Activated CD4-positive, alpha-beta T cell treated with anti-CD3 and anti-CD28 coated beads for 1 hour (primary cell): ENCODE data around the gene PACS2.

Source experiments
- DNase-seq: peaks from one replicate; pipeline ENCODE4 v3.0.0-alpha.2; 2020

The PACS2 gene

DNA sequence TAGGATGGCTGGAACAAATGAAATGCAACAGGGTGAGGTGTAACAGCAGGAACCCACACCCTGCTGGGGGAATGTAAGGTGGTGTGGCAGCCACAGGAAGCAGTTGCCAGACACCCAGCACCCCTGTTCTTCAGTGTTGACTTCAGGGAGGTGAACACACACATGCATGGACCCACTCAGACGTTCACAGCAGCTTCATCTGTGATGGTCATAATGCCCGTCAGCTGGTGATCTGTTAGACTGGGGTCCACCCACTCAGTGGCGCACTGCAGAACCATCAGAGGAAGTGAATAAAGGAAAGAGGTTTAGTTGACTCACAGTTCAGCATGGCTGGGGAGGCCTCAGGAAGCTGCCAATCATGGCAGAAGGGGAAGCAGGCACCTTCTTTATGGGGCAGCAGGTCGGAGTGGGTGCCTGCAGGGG is 61.1 kb downstream of the PACS2 start:
- no peak for DNase-seq

DNA sequence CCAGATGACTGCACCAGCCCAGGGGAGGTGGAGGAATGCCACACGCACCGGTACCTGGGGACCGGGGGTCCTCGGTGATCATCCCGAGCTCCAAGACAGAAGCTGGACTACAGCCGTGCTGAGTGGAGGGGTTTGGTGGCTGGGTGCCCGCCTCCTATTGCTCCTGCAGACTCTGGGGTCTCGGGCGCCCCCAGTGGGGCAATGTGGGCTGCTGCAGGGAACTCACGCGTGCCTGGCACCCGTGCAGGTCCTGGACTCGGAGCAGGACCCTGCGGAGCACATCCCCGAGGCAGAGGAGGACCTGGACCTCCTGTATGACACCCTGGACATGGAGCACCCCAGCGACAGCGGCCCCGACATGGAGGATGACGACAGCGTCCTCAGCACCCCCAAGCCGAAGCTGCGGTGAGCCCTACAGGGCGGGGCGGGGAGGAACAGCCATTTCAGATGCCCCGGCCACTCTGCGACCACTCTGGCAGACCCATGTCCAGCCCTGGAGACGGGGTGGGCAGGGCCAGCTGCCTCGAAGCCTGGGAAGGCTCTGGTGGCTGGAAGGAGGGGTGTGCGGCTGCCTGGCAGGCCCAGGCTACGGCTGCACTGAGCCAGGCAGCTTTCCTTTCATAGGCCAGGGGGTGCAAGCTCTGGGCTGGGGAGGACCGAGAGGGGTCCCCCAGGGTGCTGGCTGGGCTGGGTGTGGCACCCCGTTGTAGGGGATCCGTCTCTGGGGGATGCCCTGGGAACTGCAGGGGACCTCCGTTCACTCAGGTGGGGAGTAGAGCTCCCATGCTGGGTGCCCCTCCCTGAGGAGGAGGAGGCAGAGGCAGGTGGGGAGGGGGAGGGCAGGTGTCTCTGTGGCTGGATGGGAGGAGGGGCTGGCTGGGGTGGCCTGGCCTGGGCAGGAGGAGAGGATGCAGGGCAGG is 62.2 kb downstream of the PACS2 start:
- no peak for DNase-seq

DNA sequence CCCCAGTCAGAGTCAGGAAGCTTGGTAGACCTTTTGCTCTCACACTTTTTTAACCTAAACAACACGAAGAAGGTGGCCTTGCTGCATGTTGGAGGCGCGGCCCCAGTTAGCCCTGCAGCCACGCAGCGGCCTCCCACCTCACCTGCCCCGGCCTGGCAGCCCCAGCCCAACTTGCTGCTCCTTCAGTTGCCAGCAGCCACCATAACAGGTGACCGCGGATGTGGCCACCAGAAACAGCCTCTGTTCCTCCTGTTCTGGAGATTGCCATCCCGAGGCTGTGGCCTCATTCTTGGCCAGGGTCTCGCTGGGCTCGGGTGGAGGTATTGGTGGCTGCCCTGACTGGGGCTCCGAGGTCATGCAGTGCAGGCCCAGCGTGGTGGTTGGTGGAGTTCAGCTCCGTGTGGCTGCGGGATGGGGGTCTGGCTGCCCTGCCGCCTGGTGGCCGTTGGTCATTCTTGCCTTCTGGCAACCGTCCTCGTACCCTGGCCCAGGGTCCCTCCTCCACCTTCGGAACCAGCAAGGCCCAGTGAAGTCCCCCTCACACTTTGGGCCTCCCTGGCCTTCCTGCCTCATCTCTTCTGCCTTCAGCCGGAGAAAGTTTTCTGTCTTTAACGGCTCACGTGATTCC is 63.1 kb downstream of the PACS2 start:
- DNase-seq, result no peak

DNA sequence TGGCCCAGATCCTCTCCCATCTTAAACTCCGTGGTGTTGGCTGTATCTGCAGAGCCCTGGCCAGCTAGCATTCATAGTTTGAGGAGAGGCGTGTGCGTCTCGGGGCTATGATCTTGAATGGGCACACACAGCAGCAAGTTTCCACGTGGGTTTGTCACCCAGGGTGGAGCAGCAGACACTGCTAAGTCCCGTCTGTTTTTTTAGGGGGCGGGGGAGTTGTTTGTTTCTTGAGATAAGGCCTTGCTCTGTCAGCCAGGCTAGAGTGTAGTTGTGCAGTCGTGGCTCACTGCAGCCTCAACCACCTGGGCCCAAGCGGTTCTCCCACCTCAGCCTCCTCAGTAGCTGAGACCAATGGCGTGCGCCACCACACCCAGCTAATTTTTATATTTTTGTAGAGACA is 63.7 kb downstream of the PACS2 start:
- DNase-seq, result no peak

DNA sequence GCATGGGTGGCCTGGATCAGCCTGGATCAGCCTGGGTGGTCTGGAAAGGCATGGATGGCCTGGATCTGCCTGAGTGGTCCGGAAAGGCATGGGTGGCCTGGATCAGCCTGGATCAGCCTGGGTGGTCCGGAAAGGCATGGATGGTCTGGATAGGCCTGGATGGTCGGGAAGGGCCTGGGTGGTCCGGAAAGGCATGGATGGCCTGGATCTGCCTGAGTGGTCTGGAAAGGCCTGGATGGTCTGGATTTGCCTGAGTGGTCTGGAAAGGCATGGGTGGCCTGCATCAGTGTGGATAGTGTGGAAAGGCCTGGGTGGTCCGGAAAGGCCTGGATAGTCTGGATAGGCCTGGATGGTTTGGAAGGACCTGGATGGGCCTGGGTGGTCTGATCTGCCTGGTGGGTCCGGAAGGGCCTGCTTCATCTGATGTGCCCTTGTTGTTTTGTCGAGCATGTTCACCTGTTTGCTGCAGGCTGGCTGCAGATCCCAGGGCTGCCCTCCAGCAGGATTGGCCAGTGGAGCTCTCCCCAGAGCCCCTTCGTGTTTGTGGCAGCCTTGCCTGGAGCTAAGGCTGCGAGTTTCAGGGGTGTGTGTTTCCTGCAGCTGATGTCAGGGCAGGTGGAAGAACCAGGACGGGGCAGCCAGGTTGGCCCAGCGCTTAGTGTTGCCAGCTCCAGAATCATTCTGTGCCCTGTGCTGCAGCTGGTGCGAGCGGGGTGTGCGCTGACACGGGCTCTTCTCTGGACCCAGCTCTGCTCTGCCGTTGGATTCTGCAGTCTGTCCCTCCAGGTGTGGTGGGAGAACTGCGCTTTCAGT is 64.5 kb downstream of the PACS2 start:
- DNase-seq, result no peak

DNA sequence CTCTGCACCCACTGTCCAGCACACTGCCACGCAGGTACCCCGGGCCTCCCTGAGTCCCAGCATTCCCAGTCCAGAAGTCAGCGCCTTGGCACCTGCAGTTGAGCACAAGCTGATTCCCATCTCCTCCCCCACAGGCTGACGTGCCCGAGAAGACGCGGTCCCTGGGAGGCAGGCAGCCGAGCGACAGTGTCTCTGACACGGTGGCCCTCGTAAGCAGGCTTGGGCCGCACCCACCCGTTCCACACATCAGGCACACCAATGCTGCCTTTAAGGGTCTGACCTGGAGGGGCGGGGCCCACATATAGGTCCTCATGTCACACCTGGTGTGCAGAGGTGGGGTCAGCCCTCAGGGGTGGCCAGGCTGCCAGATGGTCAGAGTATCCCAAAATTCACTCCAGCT is 65.4 kb downstream of the PACS2 start:
- DNase-seq, result no peak

DNA sequence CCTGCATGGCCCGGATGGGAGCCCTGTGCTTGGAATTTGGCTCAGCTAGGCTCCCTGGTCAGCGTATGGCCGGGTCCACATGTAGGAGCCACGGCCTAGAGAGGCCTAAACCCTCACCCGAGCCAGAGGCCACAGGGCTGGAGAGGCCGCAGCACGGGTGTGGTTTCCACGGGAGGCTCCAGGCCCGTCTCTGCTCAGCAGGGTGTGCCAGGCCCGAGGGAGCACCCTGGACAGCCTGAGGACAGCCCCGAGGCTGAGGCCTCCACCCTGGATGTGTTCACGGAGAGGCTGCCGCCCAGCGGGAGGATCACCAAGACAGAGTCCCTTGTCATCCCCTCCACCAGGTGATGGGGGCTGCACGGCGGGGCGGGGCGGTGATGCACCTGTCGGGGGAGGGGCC is 66.2 kb downstream of the PACS2 start:
- no peak for DNase-seq

DNA sequence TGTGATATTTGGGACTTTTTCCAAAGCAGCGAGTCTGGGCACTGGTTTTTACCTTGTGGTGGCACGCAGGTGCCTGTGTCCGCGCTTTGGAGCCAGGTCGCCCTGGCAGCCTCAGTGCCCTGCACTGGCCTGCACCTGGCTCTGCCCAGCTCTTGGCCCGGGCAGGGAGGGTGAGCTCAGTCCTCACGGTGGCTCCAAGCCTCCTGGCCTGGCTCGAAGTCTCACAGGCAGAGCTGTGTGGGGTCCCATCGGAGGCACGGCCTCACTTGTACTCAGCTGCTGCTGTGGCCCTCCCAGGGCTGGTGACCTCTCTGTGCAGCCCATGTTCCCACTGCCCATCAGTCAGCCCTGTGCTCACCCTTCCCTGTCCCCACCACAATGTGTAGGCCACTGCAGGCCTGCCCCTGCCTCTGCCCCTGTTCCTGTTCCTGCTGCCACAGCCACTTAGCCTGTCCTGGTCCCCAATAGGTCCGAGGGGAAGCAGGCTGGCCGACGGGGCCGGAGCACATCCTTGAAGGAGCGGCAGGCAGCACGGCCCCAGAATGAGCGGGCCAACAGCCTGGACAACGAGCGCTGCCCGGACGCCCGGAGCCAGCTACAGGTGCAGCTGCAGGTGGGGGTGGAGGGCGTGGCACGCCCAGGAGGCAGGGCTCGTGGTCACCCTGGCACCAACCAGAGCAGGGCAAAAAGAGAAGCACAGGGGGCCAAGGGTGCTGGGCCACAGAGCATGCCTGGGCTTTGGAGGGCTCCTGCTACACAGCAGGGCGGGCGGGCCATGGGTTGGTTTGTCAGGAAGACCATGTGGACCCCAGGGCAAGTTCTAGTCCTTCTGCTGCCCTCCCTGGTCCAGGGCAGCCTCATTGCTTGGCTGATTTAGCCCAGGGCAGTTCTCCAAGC is 67.1 kb downstream of the PACS2 start:
- DNase-seq, result no peak

DNA sequence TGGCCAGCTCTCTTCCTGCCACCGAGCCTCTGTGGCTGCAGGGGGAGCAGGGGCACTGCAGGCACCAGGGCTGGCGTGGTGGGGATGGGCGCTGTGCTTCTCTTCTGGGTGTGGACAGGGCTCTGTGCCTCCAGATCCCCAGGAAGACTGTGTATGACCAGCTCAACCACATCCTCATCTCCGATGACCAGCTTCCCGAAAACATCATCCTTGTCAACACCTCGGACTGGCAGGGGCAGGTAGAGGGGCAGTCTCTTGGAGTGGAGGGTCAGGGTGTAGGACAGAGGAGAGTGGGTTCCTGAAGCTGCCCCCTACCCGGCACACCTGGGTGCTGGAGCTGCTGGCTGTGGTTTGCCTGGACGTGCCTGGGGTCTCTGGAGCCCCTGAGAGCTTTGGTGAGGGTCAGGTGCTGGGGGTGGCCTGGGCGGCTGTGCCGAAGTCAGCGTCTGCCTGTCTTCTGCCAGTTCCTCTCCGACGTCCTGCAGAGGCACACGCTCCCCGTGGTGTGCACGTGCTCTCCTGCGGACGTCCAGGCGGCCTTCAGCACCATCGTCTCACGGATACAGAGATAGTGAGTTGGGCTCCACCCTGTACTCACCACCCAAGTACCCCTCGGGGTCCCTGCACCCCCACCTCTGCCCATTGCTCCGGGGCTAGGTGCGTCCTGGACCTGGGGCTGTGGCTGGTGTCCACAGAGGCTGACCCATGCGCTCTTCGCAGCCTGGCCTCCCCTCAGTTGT is 68.0 kb downstream of the PACS2 start:
- DNase-seq, result no peak

DNA sequence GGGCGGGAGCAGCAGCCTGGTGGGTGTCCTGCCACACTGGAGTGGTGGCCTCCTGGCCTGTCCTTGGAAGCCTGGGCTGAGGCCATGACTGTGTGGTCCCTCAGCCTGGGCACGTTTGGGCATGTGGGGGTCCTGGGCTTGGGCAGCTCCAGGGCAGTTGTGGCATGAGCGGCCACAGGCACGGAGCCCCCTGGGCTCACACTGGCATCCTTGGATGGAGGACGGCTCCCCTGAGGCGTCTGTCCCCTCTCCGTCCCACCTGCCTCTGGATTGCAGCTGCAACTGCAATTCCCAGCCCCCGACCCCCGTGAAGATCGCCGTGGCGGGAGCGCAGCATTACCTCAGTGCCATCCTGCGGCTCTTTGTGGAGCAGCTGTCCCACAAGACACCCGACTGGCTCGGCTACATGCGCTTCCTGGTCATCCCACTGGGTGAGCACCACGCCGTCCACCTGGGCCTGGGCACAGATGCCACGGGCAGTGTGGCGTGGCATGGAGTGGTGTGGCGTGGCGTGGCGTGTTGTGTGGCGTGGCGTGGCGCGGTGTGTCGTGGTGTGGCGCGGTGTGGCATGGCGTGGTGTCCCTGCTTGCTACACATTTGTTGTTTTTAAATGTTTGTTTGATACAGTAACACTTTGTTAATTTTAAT is 68.7 kb downstream of the PACS2 start:
- no peak for DNase-seq

DNA sequence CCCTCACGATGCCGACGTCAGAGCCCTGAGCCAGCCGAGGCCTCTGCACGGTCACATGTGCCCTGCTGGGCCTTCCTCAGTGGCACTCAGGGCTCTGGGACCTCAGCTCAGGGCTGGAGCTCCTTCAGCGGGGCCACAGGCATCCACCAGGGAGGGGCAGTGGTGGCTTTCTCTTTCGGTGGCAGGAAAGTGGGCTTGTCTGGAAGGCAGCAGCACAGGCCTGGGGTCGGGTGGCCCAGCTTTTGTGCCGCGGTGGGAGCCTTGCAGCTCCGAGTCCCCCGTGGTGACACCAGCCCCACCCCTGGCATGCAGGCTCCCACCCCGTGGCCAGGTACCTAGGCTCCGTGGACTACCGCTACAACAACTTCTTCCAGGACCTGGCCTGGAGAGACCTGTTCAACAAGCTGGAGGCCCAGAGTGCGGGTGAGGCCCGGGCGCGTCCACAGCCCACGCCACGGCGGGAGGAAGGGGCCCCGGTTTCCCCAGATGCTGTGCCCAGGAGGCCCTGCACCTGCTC is 69.6 kb downstream of the PACS2 start:
- DNase-seq, result no peak

DNA sequence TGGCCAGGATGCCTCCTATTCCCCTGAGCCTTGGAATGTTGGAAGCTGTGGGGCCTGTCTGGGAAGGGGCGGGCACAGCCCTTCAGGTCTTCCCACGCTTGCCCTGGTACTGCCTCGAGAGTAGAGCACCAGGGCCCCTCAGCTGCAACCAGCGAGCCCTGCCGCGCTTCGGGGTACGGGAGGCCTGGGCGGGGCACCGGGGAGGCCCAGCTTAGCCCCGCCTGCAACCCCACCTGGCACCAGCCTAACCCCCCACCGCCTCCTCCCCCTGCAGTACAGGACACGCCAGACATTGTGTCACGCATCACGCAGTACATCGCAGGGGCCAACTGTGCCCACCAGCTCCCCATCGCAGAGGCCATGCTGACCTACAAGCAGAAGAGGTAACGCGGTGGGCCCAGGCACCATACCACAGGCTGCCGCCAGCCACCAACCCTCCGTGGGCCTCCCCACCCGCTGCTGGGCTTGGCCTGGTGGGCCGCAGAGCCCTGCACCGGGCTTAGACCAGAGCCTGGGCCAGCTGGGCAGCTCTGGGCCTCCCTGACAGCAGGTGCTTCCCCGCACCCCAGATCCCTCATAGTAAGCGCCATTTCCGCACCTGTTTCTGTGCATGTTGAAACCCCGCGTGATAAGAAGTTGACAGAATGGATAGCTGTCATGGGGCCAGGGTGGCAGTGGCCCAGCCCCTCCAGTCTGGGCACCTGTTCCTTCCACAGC is 70.2 kb downstream of the PACS2 start:
- no peak for DNase-seq

DNA sequence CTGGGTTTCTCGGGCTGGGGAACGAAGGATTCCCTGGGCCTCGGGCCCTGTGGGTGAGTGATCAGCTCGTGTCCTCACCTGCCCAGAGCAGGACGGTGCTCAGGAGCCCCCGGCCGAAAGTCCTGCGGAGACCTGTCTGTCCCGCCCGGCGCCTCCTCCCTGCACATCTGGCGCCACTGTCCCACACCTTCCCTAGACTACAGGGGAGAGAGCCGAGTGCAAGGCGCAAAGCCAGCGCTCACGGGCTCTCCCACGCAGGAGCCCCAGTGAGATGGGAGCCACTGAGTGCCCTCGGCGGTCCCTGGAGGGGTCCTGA is 70.7 kb downstream of the PACS2 start:
- no peak for DNase-seq

DNA sequence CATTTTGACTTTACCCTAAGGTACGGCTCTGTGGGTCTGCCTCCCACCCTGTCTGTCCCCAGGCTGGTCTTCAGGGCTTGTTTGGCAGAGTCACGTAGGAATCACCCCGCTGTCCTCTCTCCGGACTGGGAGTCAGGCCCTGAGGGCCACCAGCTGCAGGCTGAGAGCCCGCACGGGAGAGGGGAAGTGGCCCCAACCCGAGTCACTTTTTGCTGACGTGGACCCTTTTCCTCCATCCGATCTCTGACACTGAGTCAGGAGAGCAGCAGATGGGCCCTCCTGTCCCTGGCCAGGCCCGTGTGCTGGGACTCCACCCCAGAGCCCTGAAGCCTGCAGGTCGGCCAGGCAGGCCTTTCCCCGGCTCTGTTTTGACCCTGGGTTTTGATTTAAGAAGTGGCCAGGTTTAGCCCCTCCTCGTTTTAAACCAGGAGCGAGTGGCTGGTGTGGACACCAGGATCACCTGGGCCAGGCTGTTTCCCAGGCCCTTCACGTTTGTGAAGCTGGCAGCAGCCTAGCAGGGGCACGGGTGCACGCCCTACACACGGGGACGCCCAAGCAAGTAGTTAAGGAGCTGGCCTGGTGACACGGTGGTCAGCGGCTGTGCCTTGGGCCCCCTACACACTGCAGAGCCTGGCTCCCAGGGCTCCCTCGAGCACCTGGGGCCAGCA is 71.3 kb downstream of the PACS2 start:
- no peak for DNase-seq

DNA sequence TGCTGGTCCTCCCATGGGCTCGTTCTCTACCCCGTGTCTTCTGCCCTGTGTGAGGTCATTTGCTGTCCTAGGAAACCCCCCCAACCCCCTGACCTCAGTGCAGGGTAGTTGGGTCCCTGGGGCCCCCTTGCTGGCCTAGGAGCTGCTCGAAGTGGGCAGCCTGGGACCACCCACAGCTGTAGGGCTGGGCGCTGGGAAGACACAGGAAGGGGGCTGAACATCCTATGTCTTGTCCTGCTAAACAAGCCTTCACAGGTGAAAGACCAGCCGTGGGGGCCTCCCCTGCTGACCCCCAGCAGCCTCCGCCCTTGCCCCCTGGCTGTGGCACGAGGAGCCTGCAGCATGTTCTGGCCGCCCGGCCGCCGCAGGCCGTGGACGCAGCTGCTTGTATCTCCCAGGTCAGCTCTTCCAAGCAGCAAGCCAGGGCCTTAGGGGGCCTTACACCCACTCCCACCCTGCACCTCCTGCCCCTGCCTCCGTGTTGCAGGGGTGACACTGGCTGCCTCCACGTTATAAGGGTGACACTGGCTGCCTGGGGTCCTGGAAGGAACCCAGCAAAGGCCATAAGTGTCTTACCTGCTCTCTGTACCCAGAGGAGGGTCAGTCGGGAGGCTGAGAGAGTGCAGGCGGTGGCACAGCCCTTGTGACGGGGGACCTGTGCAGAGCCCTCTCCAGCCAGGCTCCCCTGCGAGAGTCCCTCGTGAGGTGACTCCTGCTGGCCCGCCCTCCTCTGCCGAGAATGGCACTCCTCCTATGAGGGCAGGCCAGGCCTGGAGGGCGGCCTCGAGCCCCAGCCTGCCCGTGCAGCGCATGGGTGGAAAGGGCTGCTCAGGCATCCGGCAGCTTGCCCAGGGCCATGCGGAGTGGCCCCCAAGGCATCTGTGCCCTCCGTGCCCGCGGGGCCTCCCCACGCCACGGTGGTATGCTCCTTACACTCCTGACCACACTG is 72.3 kb downstream of the PACS2 start:
- DNase-seq, result no peak

DNA sequence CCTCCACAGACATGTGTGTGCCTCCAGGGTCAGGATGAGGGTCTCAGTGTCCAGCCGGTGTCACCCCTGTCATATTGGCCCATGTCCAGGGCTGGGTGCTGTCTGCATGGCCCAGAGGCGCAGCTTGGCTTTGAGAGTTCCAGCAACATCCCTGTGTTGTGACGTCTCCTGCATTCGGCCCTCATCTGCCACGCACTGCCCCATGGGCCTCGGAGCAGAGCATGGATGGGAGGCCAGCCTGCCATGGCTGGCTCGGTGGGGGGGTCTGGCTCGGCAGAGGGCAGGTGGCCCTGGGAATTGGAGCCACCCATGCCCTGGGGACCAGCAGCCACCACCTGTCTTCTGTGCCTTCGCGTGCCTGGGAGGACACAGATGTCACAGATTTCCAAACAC is 73.0 kb downstream of the PACS2 start:
- no peak for DNase-seq

DNA sequence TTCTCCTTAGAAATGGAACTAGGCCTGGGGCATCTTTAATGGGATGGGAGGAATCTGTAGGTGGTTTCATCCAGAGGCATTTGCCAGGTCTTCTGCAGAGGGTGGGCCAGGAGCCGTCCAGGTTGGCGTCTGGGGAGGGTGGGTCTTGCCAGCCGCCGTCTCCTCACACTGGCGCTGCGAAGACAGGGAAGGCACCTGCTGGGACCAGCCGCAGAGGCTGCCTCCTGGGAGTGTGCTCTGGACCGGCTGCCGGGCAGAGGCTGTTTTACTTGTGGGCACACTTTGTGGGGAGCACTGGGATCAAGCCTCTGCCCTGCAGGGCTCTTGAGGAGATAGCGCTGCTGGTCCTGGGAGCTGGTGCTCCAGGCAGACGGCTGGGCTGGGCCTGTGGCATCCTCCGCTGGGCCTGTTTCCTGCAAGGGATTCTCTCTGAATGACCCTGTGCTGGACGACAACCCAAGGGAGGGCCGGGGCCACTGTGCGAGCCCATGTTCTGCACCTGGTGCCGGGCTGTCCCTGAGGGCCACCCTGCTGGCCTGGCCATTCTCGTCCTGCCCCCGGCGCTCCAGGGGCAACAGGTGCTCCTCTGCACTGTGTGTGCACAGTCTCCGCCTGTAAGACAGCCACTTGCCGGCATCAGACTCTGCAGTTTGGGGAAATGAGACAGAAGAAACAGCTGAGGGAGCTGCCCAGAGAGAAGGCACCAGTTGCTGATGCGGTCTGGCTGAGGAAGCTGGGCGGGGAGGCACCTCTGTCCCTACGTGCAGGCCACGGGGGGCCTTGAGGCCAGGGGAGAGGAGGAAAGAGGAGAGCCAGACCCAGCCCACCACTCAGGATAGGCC is 73.8 kb downstream of the PACS2 start:
- DNase-seq, result no peak

DNA sequence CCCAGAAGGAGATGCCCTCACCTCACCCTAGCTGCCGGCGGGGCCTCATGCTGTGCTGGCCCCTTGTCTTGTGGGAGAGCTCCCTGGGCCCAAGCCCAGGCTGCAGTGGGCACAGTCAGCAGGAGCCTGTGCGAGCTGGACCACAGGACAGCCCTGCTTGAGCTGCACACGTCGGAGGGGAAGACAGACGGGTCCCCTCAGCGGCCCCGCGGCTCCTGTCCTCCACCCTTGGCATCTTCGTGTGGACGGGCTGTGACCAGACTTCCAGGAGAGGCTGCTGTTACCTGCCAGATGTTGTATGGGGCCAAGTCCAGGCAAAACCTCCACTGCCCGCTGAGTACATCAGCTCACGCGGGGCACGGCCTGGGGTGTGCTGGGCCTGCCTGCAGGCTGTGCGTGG is 74.4 kb downstream of the PACS2 start:
- no peak for DNase-seq
